GM12892 (cell line): ENCODE measurements around the gene ADRA2B.
"Not testable (repeated sequence)": the region's sequence is repeated elsewhere in the genome, so short reads cannot be mapped to it uniquely, and the experiment has no call there.

Experiments used
- DNase-seq: peaks from one replicate; pipeline ENCODE4 v3.0.0; 2011; ENCODE audit not compliant: insufficient read length
- FAIRE-seq: peaks from 2 replicates; lab custom pipeline; 2011; peaks lifted over from hg19 to GRCh38; lab: Jason Lieb, UNC
- POLR2A ChIP-seq: IDR thresholded peaks from 2 replicates; pipeline ENCODE4 v1.6.1; 2011; ENCODE audit warnings: low read depth, low read length, control low read depth
- POLR2AphosphoS5 ChIP-seq: IDR thresholded peaks from 2 replicates; pipeline ENCODE4 v1.6.1; 2011; ENCODE audit warnings: low read depth, low read length, control low read depth
- TAF1 ChIP-seq: IDR thresholded peaks from 2 replicates; pipeline ENCODE4 v1.6.1; 2011; ENCODE audit warnings: low read depth, mild to moderate bottlenecking, control low read depth, low read length, borderline replicate concordance

Gene ADRA2B

GRCh38 chr2:96067098-96067660 is 49.2 kb downstream of the ADRA2B start:
- not testable (repeated sequence) for DNase-seq, FAIRE-seq

- DNase-seq, FAIRE-seq: not testable (repeated sequence)
Measured at GRCh38 chr2:96066511-96066910, 49.9 kb downstream of the ADRA2B start.

- not testable (repeated sequence) for DNase-seq, FAIRE-seq
Measured at GRCh38 chr2:96065954-96066353, 50.4 kb downstream of the ADRA2B start.

- no peak for FAIRE-seq
- no peak for TF ChIP-seq TAF1
- TF ChIP-seq POLR2A = no peak
- no peak for TF ChIP-seq POLR2AphosphoS5
- DNase-seq = no peak
Measured at GRCh38 chr2:96065381-96065930, 50.9 kb downstream of the ADRA2B start.

- not testable (repeated sequence) for FAIRE-seq
Measured at GRCh38 chr2:96064760-96065159, 51.6 kb downstream of the ADRA2B start.

GRCh38 chr2:96064047-96064675 is 52.2 kb downstream of the ADRA2B start:
- FAIRE-seq, DNase-seq: not testable (repeated sequence)

More at GRCh38 chr2:96064760-96065159, 51.6 kb downstream of the ADRA2B start:
- DNase-seq = not testable (repeated sequence)

GRCh38 chr2:96063116-96063899 is 53.1 kb downstream of the ADRA2B start:
- FAIRE-seq = not testable (repeated sequence)

More at GRCh38 chr2:96063116-96063899, 53.1 kb downstream of the ADRA2B start:
- not testable (repeated sequence) for DNase-seq
